BE2C (cell line): Measurements from ENCODE around the gene MYH9.

Source experiments
- DNase-seq: peaks from one replicate; pipeline ENCODE4 v3.0.0-alpha.2; 2020
- H3K27me3 ChIP-seq: fragments of 250-450 bp; sonication (Bioruptor Pico); 2 replicates; pipeline ENCODE4 v1.5.1; 2020; ENCODE audit warnings: mild to moderate bottlenecking
- H3K36me3 ChIP-seq: fragments of 250-450 bp; sonication (Bioruptor Pico); 2 replicates; pipeline ENCODE4 v1.5.1; 2020; ENCODE audit warnings: mild to moderate bottlenecking
- H3K4me1 ChIP-seq: fragments of 250-450 bp; sonication (Bioruptor Pico); 2 replicates; pipeline ENCODE4 v1.5.1; 2020
- H3K4me3 ChIP-seq: 2 replicates; pipeline ENCODE4 v1.5.1; 2011; ENCODE audit warnings: low read depth, low read length
- H3K9me3 ChIP-seq: fragments of 250-450 bp; sonication (Bioruptor Pico); 2 replicates; pipeline ENCODE4 v1.5.1; 2020
- CTCF ChIP-seq: IDR thresholded peaks from 2 replicates; pipeline ENCODE4 v1.5.1; 2012; ENCODE audit warnings: mild to moderate bottlenecking, low read depth, low read length

MYH9 gene

GRCh38 chr22:36311386-36312085 lies 76.2 kb downstream of the MYH9 start:
- TF ChIP-seq CTCF = no peak

GRCh38 chr22:36308880-36309279 lies 78.9 kb downstream of the MYH9 start:
- Histone ChIP-seq H3K4me1 (no peaks in the 10 kb centered on the region), H3K9me3 (no peaks in the 10 kb centered on the region), H3K36me3 (peaks cover 74% of the 10 kb centered on the region), H3K27me3 (no peaks in the 10 kb centered on the region), H3K4me3 (no peak overlapping the region)
- TF ChIP-seq CTCF = no peak
- no peak for DNase-seq

More at GRCh38 chr22:36311386-36312085, 76.2 kb downstream of the MYH9 start:
- Histone ChIP-seq H3K9me3 (no peaks in the 10 kb centered on the region), H3K4me1 (no peaks in the 10 kb centered on the region), H3K4me3 (no peak overlapping the region), H3K27me3 (no peaks in the 10 kb centered on the region), H3K36me3 (peaks cover 57% of the 10 kb centered on the region)
- no peak for DNase-seq

GRCh38 chr22:36306227-36306626 lies 81.5 kb downstream of the MYH9 start:
- Histone ChIP-seq H3K27me3 (no peaks in the 10 kb centered on the region), H3K36me3 (peaks cover 74% of the 10 kb centered on the region), H3K4me1 (no peaks in the 10 kb centered on the region), H3K4me3 (no peak overlapping the region), H3K9me3 (no peaks in the 10 kb centered on the region)
- no peak for DNase-seq
- TF ChIP-seq CTCF = no peak

- Histone ChIP-seq H3K27me3 (no peaks in the 10 kb centered on the region), H3K4me1 (no peaks in the 10 kb centered on the region), H3K4me3 (no peak overlapping the region), H3K9me3 (no peaks in the 10 kb centered on the region), H3K36me3 (peaks cover 74% of the 10 kb centered on the region)
- no peak for TF ChIP-seq CTCF
- no peak for DNase-seq
Measured at GRCh38 chr22:36305813-36306212, 82.0 kb downstream of the MYH9 start.

- no peaks in the 10 kb centered on the region for H3K27me3 ChIP-seq
- no peak for DNase-seq
Measured at GRCh38 chr22:36304429-36304828, 83.3 kb downstream of the MYH9 start.

More at GRCh38 chr22:36304429-36304828, 83.3 kb downstream of the MYH9 start:
- peaks cover 81% of the 10 kb centered on the region for H3K36me3 ChIP-seq
- H3K9me3 ChIP-seq = no peaks in the 10 kb centered on the region
- H3K4me1 ChIP-seq = no peaks in the 10 kb centered on the region
- no peak for TF ChIP-seq CTCF
- no peak overlapping the region for H3K4me3 ChIP-seq
